HG02763 (cell line): ENCODE data around the gene SVIL.
"Not testable (repeated sequence)": the region's sequence is repeated elsewhere in the genome, so short reads cannot be mapped to it uniquely, and the experiment has no call there.

ENCODE experiments used
- ATAC-seq: cut with Tn5 transposase; IDR thresholded peaks from one replicate; pipeline ENCODE4 v1.9.1; 2021; ENCODE audit warnings: mild to moderate bottlenecking, moderate library complexity; ENCODE audit not compliant: unreplicated experiment

The SVIL gene

GRCh38 chr10:29545122-29545521 is 89.6 kb downstream of the SVIL start:
- no peak for ATAC-seq

- no peak for ATAC-seq
These were observed 91.1 kb downstream of the SVIL start for GRCh38 chr10:29543715-29544114.

GRCh38 chr10:29542723-29543122 is 92.0 kb downstream of the SVIL start:
- no peak for ATAC-seq

- ATAC-seq = no peak
These were observed 93.2 kb downstream of the SVIL start for GRCh38 chr10:29541422-29542210.

GRCh38 chr10:29540016-29540415 is 94.8 kb downstream of the SVIL start:
- no peak for ATAC-seq

- ATAC-seq = no peak
These were observed 95.4 kb downstream of the SVIL start for GRCh38 chr10:29539412-29539811.

GRCh38 chr10:29537799-29538198 is 97.0 kb downstream of the SVIL start:
- no peak for ATAC-seq

GRCh38 chr10:29536691-29537090 is 98.1 kb downstream of the SVIL start:
- not testable (repeated sequence) for ATAC-seq

- no peak for ATAC-seq
These were observed 98.9 kb downstream of the SVIL start for GRCh38 chr10:29535778-29536453.

- ATAC-seq = no peak
These were observed 99.6 kb downstream of the SVIL start for GRCh38 chr10:29535012-29535777.

GRCh38 chr10:29534590-29534989 is 100.2 kb downstream of the SVIL start:
- no peak for ATAC-seq

- no peak for ATAC-seq
These were observed 101.0 kb downstream of the SVIL start for GRCh38 chr10:29533696-29534285.

GRCh38 chr10:29533046-29533445 is 101.7 kb downstream of the SVIL start:
- ATAC-seq = no peak

GRCh38 chr10:29532256-29532878 is 102.4 kb downstream of the SVIL start:
- no peak for ATAC-seq

GRCh38 chr10:29530112-29530976 is 104.4 kb downstream of the SVIL start:
- ATAC-seq = no peak

- ATAC-seq = no peak
These were observed 105.6 kb downstream of the SVIL start for GRCh38 chr10:29529146-29529545.

GRCh38 chr10:29525762-29526161 is 109.0 kb downstream of the SVIL start:
- ATAC-seq = no peak

- ATAC-seq = no peak
These were observed 110.1 kb downstream of the SVIL start for GRCh38 chr10:29524720-29525119.

GRCh38 chr10:29524294-29524693 is 110.5 kb downstream of the SVIL start:
- no peak for ATAC-seq

GRCh38 chr10:29522918-29523317 is 111.9 kb downstream of the SVIL start:
- no peak for ATAC-seq
